GM19455 (cell line): ENCODE measurements around the gene STXBP1.

ENCODE experiments used
- ATAC-seq: cut with Tn5 transposase; IDR thresholded peaks from one replicate; pipeline ENCODE4 v1.9.1; 2021; ENCODE audit not compliant: unreplicated experiment

The STXBP1 gene

DNA sequence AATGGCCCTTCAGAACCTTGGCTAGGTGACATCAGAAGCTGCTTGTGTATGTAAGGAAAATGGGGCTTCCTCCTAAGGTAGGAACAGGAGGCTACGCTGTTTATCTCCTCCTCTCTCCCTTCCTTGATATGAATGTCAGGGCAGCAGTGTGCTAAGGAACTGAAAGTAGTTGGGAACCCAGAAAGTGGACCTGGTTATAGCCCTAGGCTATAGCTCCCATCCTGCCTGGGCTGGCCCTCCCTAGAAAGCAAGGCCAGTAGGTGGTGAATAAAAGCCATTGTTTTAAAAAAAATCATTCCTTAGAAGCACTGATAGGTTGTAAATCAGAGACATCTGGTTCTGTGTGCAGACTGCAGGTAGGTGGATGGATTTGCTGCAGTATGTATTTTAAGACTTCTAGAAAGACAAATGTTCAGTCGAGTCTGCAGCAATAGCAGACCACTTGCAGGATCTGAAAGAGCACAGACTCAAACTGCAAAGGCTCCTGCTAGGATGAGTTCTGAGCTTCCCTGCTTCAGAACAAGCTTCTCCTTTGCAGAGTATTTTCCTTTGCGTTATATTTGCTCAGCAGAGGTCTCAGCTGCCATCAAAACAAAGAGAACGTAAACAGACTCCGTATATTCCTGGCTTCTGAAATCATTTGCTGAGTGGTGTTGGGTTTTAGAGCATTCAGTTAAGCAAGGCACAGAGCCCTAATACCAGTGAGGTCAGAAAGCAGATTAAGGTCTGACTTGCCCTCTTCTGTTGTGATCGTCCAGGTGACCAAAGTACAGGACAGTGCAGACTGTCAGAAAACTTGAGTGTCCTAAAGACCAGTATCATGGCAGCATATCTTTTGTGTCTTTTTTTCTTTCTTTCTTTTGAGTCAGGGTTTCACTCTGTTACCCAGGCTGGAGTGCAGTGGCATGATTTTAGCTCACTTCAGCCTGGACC is 74.7 kb downstream of the STXBP1 start:
- no peak for ATAC-seq

DNA sequence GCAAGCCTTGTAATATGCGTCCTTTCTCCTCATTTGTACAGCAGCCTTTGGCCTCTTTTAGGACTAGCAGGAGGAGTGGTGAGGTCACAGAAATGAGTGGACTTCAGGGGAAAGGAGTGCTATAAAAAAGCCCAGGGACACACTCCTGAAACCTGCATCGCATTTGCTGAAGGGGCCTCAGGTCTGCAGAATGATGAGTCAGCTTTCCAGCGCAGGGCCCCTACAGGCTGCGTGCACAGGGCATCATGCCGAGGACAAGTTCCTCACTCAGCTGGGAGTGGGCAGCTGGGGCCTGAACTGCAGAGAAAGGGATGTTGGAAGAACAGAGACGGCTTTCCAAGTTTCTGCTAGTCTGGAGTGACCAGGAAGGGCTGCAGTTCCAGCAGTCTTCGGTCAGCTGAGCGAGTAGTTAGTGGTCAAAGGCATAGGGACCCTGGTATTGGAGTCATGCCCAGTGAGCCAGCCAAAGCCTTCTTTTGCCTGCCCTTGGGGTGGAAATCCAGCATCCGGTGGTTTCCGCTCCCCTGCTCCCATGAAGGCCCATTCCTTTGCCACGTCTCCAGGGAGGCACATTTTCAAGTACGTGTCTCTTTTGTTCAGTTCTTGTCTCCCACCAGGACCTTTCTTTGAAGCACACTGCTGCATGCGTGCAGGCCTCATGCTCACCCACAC is 77.4 kb downstream of the STXBP1 start:
- no peak for ATAC-seq

DNA sequence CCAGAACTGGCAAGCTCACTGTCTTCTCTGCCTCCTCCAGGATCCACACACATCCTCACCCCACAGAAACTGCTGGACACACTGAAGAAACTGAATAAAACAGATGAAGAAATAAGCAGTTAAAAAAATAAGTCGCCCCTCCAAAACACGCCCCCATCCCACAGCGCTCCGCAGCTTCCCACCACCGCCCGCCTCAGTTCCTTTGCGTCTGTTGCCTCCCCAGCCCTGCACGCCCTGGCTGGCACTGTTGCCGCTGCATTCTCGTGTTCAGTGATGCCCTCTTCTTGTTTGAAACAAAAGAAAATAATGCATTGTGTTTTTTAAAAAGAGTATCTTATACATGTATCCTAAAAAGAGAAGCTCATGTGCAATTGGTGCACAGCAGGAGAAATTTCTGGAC is 78.7 kb downstream of the STXBP1 start:
- ATAC-seq, result no peak

DNA sequence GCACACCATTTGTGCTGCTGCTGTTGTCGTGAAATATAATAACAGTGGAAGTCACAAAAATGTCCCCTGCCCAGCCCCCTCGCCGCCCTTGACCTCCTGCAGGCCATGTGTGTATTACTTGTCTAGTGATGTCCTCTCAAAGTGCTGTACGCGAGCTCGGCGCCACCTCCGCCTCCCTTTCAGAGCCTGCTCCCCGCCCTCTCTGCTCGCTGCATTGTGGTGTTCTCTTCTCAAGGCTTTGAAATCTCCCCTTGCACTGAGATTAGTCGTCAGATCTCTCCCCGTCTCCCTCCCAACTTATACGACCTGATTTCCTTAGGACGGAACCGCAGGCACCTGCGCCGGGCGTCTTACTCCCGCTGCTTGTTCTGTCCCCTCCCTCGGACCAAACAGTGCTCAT is 80.0 kb downstream of the STXBP1 start:
- no peak for ATAC-seq

DNA sequence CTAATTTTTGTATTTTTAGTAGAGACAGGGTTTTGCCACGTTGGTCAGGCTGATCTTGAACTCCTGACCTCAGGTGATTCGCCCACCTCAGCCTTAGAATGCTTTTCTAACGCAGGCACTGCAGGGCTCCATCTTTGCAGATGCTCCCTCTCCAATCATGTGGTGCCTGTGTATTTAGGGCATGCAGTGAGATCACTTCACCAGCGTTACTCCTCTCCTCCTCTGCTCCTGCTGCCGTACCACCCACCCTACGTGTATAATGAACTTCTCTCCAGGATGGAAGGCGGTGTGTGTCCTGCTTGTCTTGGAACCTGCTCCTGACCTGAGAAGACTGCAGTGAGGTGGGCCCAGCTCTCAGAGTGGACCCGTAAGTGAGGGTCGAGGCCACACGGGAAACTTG is 81.1 kb downstream of the STXBP1 start:
- ATAC-seq, result no peak

DNA sequence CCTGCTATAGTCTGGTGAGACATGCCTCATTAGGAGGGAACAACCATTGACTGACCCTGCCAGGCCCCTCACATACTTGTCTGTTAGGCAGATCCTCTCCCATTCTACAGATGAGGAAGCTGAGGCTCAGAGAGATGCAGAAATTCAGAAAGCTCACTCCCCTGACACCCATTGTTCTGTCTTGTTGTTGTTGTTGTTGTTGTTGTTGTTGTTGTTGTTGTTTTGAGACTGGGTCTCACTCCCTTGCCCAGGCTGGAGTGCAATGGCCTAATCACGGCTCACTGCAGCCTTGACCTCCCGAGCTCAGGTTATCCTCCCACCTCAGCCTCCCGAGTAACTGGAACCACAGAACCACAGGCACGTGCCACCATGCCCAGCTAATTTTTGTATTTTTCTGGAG is 81.6 kb downstream of the STXBP1 start:
- no peak for ATAC-seq

DNA sequence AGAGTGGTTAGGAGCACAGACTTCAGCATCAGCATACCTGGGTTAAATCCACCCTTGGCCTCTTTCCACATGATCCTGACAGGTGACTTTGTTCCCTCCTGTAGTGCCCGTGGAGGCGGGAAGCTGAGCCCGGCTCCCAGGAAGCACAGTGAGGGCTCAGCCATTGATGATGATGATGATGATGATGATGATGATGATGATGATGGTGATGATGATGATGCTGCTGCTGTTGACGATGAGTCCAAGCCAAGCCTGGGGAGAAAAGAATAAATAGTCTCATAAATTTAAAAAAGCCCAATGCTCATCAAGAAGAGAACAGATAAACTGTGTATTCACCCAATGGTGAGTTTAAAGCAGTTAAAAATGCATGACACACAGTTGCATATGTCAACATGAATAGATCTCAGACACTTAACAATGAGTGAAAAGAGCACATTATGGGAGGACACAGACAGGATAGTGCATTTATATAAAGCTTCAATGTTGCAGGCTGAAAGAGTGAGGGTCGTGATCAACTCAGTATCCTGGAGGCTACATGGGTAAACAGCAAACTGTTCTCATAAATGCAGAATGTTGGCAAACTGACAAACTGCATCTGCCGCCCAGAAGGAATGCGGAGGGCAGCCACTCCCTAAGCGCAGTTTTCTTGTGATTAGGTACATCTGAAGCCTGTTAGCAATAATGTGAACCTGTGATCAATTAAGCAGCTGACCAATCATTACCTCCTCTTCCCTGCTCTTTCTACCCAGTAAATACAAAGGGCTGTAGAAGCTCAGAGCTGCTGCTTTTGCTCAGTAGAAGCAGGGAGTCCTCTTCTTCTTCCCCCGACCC is 83.0 kb downstream of the STXBP1 start:
- ATAC-seq, result no peak

DNA sequence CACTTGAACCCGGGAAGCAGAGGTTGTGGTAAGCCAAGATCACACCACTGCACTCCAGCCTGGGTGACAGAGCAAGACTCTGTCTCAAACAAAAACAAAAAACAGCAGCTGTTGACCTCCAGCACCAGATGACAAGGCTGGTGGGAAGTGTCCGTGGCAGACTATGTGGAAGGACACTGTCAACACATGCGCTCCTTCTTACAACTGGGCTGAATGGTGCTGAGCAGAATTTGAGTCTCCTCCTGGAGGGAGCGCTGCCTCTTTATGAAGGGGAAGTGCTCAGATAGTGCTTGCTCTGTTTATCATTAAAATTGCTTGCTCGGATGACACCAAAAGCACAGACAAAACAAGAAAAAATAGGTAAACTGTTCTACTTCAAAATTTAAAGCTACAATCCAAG is 85.5 kb downstream of the STXBP1 start:
- ATAC-seq, result no peak

DNA sequence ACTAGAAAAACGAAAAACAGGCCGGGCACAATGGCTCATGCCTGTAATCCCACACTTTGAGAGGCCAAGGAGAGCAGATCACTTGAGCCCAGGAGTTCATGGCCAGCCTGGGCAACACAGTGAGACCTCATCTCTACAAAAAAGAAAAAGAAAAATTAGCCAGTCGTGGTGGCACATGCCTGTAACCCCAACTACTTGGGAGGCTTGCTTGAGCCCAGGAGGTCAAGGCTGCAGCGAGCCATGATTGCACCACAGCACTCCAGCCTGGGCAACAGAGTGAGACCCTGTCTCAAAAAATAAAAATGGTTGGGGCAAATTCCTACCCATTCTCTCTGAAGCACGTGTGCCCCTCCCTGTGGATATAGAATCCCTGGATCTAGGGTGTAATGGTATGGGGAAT is 86.3 kb downstream of the STXBP1 start:
- no peak for ATAC-seq

DNA sequence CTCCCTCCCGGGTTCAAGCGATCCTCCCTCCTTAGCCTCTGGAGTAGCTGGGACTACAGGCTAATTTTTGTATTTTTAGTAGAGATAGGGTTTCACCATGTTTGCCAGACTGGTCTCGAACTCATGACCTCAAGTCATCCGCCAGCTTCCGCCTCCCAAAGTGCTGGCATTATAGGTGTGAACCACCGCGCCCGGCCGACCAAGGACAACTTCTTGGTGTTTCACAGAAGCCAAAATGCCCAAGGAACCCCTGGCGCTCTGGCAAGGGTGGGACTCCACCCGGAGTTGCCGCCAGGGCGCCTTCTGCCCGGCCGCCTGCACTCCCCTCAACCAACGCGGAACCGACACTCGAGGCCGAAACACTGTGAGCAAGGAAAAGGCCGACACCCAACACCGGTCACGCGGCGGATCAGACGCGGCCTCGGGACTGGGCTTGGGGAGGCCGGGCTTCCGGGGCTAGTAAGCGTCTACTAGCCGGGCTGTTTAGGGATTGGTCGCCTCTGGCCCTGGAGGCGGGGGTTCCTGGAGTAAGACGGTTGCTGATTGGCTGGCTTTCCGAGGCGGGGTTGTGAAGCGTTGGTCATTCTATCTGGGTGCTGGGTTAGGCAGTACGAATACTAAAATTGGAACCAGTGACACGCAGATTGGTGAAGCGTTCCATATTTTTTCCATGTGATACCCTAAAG is 87.1 kb downstream of the STXBP1 start:
- ATAC-seq, result no peak

DNA sequence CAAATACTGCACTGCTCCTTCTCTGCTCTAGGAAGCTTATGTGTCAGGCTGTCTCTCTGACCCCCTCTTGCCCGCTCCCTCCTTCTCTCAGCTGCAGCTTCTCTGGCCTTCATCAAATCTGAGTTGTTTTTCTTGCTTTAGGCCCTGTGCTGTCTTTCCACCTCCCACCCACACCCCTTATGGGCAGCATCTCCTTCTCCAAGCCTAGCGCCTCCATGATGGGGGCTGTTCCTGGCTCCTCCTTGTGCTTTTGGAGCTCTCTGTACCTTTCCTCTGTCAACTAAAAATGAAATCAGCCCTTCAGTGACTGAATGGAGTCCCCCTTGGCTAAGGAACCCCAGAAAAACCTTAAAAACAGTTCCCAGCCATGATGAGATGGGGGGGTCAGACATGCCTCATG is 88.1 kb downstream of the STXBP1 start:
- ATAC-seq, result no peak

DNA sequence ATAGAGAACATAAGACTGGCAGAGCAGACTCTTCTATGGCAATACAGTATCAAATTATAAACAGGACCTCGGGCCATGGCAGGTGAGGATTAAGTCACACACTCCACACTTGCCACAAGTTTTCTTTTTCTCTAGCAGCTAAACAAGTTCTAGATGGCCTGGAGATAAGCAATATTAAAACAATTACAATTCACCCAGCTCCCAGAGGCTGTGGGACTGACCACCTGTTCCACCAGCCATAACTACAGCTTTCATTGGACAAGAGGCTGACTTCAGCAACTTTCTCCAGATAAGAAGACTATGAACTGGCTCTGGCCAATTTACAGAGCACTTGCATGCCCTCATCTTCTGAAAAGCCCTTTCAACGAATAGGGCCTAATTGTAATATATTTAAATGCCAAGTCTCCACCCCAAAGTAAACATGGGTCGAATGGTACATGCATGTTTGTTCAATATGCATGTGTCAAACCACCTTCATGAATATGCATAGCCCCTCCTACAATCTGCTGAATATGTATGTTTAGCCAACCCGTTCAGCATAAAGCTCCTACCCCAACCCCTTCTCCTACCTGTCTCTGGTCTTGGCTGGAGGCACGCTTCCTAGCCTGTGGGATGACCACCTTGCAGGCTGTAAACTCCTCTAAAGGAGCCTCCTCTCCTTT is 88.6 kb downstream of the STXBP1 start:
- no peak for ATAC-seq

DNA sequence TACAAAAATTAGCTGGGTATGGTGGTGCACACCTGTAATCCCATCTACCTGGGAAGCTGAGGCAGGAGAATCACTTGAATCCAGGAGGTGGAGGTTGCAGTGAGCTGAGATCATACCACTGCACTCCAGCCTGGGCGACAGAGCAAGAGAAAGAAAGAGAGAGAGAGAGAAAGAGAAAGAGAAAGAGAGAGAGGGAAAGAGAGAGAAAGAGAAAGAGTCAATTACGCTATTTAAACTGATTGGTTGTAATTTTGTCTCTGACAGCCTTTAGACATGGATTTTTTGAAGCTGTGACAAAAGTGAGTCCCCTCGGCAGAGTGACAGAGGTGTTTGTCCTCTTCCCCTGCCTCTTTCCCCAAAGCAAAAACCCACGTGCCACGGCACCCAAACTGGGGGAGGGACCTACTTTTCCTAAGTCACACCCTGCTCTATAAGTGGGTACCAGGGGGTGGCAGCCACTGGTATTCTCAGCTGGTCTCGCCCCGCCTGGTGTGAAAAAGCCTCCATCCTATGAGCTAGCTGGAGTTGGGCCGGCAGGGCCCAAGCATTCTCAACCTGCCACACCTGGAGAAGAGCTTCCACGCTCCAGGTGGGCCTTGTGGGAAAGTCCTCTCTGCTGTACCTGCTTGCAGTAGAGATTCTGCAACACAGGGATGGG is 91.3 kb downstream of the STXBP1 start:
- no peak for ATAC-seq

DNA sequence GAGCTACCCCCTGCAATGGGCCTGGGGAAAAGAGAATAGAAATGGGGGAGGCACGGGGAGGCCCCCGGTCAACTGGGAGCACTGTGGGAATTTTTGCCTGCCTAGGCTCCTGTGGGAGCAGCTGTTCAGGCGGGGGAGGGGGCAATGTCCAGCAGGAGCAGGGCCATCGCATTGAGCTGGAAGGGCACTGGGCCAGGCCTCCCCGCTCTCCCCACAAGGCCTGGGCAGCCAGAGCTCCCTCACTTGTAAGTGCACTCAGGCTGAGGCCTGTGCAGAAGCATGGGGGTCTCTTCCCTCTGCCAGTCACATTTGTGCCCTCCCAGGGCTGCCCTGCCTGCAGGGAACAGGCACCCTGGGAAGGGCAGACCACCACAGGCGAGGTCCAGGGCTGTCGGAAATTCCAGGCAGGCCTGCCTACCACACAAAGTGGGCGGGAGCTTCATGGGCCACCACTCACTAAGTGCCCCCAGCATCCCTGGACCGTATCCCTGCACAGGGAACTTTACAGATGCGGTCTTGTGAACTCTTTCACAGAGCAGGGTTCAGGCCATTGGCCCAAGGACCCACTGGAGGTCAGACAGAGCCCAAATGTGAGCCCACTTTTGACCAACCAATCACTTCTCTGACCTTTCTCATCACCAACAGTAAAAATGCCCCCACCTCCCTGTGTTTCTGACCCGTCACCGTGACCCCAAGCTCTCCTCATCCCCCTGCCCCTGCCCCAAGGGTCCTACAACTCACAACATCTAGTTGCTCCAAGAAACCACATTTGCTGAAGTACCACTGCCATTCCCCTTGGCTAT is 93.7 kb downstream of the STXBP1 start:
- ATAC-seq, result no peak

DNA sequence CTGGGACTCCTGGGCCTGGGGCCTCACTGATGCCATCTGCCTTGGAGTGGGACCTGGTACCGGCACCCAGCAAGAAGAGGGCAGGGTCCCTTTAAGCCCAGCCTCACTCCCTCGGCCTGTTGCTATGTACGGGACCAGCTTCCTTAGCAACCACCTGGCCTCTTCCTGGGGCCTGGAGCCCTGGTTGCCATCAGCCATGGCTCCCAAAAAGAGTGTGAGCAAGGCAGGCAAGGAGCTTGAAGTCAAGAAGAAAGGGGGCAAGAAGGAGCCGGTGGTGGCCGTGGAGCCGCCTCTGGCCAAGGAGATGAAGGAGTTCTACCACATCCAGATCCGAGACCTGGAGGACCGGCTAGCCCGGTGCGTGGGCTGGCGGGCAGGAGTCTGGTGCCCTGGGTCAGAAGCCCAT is 94.8 kb downstream of the STXBP1 start, which contains the start of gene CFAP157:
CFAP157 (plus strand) TSS at position 153 of the 406 bp plus-strand sequence; CDS start at position 197, 44 bp downstream.
- ATAC-seq, result no peak

DNA sequence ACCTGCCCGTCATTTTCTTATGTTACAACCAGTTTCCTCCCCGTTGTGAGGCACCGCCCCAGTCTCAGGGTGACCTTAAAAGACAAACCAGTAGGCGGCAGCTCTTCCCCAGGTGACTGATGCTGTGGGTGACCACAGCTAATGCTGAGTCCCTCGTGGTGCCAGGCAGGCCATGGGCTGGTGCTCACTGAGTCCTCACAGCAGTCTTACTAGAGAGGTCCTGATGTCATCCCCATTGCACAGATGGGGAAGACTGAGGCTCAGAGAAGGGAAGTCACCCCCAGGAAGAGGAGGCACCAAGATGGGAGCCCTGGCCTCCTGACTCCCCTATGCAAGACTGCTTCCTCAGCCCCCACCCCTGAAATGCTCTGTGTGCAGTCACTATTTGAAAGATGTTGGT is 95.7 kb downstream of the STXBP1 start:
- ATAC-seq, result no peak

DNA sequence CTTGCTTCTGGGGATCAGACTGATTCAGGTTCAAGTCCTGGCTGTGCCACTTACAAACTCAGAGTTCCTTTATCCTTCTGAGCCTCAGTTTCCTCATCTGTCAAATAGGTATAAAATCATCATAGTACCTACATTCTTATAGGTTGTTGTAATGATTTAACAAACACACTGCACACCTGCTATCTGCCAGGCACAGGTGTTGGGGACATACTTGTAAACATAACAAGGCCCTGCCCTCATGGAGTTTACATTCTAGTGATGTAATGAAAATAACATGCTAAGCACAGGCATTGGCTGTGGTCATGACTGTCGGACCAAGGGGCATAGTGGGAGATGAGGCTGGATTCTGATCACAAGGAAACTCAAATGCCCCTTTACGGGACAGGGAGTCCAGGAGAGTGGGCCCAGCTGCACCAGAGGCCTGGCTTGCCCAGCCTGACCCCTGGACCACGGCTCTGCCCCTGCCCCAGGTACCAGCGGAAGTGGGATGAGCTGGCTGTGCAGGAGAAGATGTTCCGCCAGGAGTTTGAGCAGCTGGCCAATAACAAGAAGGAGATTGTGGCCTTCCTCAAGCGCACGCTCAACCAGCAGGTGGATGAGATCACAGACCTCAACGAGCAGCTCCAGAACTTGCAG is 97.0 kb downstream of the STXBP1 start:
- no peak for ATAC-seq

DNA sequence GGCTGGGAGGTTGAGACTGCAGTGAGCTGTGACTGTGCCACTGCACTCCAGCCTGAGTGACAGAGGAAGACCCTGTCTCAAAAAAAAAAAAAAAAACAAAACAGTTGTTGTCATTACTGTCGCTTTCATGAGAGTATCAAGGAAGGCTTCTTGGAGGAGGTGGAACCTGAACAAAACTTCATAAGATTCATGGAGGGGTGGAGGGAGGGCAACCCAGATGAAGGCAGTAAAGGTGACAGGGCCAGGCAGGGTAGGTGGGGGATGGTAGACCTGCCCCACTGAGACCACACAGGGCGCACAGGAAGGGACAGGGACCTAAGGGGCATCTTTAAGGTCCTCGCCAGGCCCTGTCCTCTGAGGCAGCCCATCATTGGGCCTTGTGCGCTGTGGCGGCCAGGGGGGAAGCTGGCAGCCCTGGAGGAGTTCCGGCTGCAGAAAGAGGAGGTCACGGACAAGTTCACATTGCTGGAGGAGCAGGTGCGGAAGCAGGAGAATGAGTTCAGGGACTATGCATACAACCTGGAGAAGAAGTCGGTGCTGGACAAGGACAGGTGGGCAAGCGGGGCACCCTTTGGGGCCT is 98.2 kb downstream of the STXBP1 start:
- ATAC-seq, result no peak
